GM19238 (cell line): ENCODE results near the gene SLC38A2.
"Not testable (repeated sequence)": the region's sequence is repeated elsewhere in the genome, so short reads cannot be mapped to it uniquely, and the experiment has no call there.

ENCODE experiments used
- DNase-seq: peaks from one replicate; pipeline ENCODE4 v3.0.0; 2011; ENCODE audit warnings: low spot score; ENCODE audit not compliant: insufficient read length

SLC38A2 gene

GRCh38 chr12:46361667-46362034 is 10.9 kb downstream of the SLC38A2 start:
- no peak for DNase-seq

- DNase-seq, result no peak
Measured at GRCh38 chr12:46360908-46361666, 11.5 kb downstream of the SLC38A2 start.

GRCh38 chr12:46360370-46360769 is 12.2 kb downstream of the SLC38A2 start:
- DNase-seq, result no peak

- DNase-seq, result no peak
Measured at GRCh38 chr12:46359667-46360280, 12.8 kb downstream of the SLC38A2 start.

- no peak for DNase-seq
Measured at GRCh38 chr12:46358791-46359666, 13.5 kb downstream of the SLC38A2 start.

GRCh38 chr12:46358325-46358700 is 14.3 kb downstream of the SLC38A2 start:
- DNase-seq, result no peak

GRCh38 chr12:46357438-46358324 is 14.9 kb downstream of the SLC38A2 start:
- no peak for DNase-seq

- DNase-seq, result no peak
Measured at GRCh38 chr12:46356655-46357437, 15.7 kb downstream of the SLC38A2 start.

- no peak for DNase-seq
Measured at GRCh38 chr12:46354802-46355199, 17.8 kb downstream of the SLC38A2 start.

- DNase-seq, result no peak
Measured at GRCh38 chr12:46354111-46354801, 18.3 kb downstream of the SLC38A2 start.

- DNase-seq, result no peak
Measured at GRCh38 chr12:46351886-46352650, 20.5 kb downstream of the SLC38A2 start.

- DNase-seq, result no peak
Measured at GRCh38 chr12:46351138-46351537, 21.4 kb downstream of the SLC38A2 start.

- DNase-seq, result no peak
Measured at GRCh38 chr12:46349253-46349652, 23.3 kb downstream of the SLC38A2 start.

- DNase-seq, result no peak
Measured at GRCh38 chr12:46343118-46343852, 29.3 kb downstream of the SLC38A2 start.

GRCh38 chr12:46342562-46343033 is 30.0 kb downstream of the SLC38A2 start:
- DNase-seq, result no peak

GRCh38 chr12:46339051-46339450 is 33.5 kb downstream of the SLC38A2 start:
- DNase-seq, result no peak

GRCh38 chr12:46332260-46332659 is 40.3 kb downstream of the SLC38A2 start:
- DNase-seq, result no peak

GRCh38 chr12:46325075-46325474 is 47.5 kb downstream of the SLC38A2 start:
- not testable (repeated sequence) for DNase-seq
